HG02571 (cell line): Measurements from ENCODE around the gene TSNAXIP1.
"Not testable (repeated sequence)": the region's sequence is repeated elsewhere in the genome, so short reads cannot be mapped to it uniquely, and the experiment has no call there.

Experiments
- ATAC-seq: cut with Tn5 transposase; IDR thresholded peaks from one replicate; pipeline ENCODE4 v1.9.1; 2021; ENCODE audit warnings: mild to moderate bottlenecking, moderate library complexity; ENCODE audit not compliant: unreplicated experiment

The TSNAXIP1 gene

DNA sequence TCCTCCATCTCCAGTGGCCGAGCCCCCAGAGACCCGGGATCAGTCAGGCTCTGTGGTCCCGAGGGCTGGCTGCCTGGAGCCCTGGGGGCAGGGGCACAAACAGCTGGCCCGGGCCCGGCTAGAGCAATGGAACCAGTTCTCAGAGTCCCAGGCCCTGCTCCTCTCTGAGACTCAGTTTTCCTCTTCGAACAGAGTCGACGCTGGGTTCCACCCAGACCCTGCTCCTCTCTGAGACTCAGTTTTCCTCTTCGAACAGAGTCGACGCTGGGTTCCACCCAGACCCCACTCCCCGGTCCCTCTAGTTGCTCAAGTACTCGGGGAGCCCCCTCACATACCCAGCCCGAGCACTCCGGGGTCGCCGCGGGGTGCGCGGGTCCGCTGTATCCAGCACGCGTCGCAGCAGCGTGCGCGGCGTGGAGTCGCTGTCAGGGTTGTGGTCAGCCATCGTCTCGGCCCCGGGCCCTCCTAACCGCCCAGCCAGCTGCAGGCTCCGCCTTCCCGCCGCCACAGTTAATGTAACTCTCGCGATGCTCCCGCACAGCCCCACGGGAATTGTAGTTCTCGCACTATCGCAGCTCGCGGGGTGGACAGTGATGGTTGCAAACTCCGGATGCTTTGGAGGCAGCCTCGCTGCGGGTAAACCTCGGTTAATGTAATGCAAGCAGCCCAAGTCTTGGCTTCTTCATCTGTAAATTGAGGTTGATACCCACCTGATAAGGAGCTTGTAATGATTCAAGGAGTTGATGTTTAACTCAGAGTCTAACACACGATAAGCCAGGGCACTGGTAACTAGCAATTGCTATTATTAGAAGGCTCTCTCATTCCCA, 26.9 kb downstream of the TSNAXIP1 start:
- peak; percentile 94 for ATAC-seq

DNA sequence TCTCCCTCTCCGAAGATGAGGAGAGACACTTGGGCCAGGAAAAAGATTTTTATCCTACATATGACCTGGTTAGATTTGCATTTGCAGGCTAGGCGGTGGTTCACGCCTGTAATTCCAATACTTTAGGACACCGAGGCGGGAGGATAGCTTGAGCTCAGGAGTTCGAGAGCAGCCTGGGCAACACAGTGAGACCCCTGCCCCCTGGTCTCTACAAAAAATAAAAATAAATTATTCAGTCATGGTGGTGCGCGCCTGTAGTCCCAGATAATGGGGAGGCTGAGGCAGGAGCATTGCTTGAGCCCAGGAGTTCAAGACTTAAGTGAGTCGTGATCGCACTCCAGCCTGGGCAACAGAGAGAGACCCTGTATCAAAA, 27.5 kb downstream of the TSNAXIP1 start:
- no peak for ATAC-seq

DNA sequence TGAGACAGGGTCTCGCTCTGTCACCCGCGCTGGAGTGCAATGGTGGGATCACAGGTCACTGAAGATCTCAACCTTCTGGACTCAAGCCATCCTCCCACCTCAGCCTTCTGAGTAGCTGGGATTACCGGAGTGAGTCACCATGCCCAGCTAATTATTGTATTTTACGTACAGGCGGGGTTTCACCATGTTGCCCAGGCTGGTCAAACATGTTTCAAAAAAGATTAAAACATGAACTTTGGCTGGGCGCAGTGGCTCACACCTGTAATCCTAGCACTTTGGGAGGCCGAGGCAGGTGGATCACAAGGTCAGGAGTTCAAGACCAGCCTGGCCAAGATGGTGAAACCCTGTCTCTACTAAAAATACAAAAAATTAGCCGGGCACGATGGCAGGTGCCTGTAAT, 30.5 kb downstream of the TSNAXIP1 start:
- not testable (repeated sequence) for ATAC-seq

DNA sequence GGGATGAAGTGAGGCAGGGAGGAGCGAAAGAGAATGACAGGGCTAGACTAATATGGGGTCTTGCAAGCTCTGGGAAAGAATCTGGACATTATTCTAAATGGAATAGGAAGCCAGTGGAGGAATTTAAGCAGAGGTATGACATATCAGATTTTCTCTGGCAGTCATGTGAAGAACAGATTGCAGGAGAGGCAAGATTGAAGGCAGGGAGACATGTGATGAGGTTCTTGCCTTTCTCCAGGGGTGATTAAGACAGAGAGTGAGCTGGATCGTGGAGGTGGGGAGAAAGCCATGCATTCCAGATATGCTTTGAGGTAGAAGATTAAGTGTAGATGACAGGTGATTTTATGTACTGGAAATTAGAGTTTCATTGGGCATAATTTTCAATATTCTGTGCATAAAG, 31.1 kb downstream of the TSNAXIP1 start:
- no peak for ATAC-seq

DNA sequence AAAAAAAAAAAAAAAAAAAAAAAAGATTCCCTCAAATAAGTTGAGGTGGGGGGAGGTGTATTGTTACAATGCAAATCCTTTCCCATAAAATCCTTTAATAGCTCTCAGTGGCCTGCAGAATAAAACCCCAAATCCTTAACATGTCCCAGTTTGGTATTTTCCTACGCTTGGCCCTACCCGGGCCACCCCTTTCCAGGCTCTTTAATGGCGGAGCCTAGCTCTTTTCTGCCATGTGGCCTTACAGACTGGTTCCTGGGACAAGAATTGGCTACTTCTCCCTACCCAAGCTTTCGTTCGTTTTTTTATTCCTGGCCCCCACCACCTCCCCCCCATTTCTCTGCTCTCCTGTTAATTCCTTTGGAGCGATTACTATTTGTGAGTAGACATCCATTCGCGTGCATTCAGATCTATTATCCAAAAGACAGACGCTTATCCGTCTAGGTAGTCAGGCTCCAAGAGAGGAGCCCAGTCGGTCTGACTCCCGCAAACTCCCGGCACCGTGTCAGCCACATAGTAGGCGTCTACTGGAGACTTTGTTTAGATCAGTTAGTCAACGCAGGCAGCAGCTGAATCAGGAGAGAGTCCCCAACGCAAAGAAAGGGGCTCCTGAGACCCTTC, 34.6 kb downstream of the TSNAXIP1 start:
- ATAC-seq: no peak

DNA sequence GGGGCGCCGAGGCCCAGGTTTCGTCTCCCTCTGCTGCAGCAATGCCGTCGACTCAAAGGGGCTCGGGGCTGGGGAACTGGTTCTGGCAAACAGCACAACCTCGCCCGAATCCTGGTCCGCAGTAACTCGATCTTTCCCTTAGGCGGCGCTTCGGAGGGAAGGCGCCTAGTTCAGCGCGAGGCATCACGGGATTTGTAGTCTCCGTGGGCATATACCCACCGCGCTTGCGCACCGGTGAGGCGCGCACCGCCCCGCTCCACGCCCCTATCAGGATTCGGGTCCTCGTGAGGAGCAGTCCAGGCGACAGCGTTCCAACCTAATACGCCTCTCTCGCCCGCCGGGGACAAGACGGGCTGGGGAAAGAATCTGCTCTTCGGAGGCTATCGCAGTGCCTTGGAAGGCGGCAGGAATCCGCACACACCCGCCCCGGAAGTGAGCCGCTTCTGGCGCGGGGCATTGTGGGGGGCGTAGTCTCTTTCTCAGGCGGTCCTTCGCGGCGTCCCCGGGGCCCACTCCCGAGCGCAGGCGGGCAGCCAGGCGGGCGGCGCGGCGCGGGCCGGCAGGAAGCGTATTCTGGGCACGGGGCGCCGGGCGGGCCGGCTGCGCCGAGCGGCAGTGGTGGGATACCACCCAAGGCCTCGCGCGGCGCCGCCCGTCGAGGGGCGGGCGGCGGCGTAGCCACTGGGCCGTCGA, 35.3 kb downstream of the TSNAXIP1 start, which contains the start of gene THAP11:
TSS of gene THAP11 (plus strand) at position 505 of the 693 bp plus-strand sequence. CDS start 235 bp downstream, outside the sequence.
- peak; percentile 46 for ATAC-seq

DNA sequence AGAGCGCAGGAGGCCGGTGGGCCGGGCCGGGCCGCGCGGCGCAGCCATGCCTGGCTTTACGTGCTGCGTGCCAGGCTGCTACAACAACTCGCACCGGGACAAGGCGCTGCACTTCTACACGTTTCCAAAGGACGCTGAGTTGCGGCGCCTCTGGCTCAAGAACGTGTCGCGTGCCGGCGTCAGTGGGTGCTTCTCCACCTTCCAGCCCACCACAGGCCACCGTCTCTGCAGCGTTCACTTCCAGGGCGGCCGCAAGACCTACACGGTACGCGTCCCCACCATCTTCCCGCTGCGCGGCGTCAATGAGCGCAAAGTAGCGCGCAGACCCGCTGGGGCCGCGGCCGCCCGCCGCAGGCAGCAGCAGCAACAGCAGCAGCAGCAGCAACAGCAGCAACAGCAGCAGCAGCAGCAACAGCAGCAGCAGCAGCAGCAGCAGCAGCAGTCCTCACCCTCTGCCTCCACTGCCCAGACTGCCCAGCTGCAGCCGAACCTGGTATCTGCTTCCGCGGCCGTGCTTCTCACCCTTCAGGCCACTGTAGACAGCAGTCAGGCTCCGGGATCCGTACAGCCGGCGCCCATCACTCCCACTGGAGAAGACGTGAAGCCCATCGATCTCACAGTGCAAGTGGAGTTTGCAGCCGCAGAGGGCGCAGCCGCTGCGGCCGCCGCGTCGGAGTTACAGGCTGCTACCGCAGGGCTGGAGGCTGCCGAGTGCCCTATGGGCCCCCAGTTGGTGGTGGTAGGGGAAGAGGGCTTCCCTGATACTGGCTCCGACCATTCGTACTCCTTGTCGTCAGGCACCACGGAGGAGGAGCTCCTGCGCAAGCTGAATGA, 36.0 kb downstream of the TSNAXIP1 start:
- ATAC-seq: peak; percentile 13

DNA sequence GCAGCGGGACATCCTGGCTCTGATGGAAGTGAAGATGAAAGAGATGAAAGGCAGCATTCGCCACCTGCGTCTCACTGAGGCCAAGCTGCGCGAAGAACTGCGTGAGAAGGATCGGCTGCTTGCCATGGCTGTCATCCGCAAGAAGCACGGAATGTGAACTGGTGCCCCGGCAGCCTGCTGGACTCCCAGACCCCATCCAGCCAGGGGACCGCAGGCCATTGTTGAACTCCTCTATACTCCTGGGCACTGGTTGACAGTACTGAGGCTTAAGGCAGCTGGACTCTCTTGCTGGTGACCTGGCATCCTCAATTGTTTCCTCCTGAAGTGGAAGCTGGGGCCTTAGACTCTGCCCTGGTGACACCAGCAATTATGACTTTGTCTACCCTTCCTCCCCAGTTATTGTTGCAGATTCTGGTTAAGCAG, 36.7 kb downstream of the TSNAXIP1 start:
- ATAC-seq: no peak

DNA sequence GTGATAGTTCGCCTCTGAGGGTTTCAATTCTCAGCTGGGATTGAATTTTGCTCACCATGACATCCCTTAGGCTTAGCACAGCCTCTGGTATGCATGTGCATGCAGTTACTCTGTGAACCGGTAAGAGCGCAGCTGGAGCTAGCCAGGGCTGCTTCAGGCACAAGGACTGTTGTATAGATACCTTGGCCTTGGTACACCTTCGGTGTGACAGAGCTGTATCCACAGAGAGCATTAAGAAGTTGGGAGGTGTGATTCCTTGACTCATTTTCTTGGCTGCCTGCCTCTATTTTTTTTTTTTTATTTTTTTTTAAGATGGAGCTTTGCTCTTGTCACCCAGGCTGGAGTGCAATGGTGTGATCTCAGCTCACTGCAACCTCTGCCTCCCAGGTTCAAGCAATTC, 37.8 kb downstream of the TSNAXIP1 start:
- ATAC-seq: no peak

DNA sequence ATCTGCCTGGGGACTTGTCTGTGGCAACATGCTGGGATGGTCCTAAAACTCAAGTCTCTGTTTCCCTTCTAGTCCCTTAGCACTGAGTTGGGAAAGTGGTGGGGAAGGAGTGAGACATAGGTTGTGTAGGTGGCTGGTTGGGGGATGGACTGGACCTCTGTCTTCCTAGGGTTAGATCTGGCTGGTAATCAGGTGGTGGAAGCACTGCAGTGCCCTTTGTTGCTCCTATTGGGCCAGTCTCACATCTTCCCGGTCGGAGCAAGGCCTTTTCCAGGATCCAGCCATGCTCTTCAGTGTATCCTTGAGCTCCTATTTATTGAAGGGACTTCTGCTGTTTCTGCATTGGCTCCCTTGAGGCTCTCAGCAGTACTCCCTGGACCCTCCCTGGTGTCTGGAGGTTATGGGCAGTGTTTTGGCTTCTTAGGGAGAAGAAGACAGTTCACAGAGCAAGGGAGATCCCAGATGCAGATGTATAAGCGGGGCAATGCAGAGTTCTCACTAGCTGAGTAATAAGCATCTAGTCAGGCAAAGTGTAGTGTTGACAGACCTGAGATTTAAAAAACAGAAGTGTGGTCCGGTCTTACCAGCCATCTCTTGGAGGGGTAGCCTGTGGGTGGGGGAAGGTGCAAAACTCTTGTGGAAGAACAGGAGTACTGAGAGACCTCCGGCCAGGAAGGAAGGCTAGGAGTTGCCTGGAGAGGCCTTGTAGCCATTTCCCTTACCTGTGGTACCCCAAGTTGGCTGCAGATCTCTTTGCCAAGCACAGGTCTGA, 38.8 kb downstream of the TSNAXIP1 start:
- ATAC-seq: no peak

DNA sequence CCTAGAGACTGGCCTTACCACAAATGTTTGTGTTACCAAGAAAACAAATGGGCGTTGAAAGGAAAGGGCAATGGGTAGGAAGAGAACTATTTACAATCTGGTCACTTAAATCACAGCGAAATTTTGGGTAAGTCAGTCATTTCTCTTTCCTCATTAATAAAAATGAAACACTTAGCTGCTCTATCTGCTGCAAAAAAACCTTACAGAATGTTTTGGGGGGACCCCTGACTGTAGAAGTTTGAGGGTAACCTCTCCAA, 39.3 kb downstream of the TSNAXIP1 start:
- ATAC-seq: no peak

DNA sequence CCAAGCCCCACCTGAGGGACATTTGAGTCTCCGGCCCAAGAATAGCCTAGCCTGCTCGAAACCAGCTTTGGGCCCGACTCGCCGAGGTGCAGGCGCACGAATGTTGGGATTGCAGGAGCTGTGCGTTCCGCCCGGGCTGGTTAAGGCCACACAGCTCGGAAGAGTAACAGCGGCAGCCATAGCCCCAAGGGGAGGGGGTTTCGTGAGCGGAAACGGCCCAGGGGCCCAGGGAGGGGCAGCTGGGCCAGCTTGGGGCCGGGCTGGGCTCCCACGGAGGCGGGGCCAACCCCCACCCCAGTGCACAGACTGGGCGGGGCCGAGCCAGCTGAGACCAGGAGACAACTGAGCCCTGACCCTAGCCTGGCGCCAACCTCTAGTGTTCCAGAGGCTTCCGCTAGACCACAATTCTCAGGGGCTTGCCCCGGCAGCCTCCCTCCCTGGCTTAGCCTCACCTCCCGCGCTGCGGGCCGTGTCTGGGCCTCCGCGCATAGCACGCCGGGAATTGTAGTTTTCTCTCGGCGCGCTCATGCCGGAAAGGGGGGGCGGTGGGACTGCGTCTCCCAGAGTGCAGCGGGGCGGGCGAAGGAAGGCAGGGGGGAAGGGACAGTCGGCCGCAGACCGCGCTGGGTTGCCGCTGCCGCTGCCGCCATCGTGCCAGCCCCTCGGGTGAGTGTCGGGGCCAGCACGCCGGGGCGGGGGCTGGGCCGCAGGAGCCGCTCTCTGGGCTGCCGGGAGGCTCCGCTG, 39.8 kb downstream of the TSNAXIP1 start, which contains the start of gene NUTF2:
TSS of gene NUTF2 (plus strand) at position 614 of the 744 bp plus-strand sequence. CDS start 18,198 bp downstream, outside the sequence.
- ATAC-seq: peak; percentile 54

DNA sequence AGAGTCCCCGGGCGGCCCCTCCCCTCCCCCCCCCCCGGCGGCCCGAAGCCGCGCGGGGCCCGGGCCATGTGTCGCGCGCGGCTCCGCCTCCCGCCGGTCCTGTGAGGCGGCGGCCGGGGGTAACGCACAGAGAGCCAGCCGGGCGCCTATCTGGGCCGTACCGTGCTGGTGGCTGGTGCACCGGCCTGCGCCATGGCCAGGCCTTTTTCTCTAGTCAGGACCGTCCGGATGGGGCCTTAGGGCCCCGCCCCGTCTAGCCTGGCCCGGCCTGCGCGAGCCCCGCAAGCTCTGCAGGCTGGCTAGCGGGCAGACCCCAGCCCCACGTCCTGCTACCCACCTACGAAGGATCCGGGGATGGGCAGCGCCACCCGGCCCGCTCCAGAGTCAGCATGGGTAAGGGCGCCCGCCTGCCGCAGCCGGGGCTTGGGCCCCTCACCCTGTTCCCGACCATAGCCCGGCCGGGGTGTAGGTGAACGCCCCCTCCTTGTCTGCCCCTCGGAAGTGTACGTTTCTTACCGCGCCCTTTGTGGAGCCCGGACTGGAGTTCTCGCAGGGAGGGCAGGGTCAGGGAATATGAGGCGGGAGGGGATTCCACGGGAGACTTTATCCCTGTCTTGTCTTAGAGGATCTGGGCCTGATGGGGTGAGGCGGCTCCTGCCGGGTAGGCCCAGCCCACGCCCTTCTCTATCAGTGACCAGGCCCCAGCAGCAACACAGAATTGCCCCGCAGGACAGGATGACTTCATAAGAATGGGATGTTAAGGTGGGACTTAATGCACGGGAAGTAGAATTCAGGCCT, 40.6 kb downstream of the TSNAXIP1 start, which contains the start of gene CENPT:
TSS of gene CENPT (minus strand) at position 630 of the 798 bp plus-strand sequence. CDS start 13,834 bp downstream, outside the sequence.
- peak; percentile 29 for ATAC-seq

DNA sequence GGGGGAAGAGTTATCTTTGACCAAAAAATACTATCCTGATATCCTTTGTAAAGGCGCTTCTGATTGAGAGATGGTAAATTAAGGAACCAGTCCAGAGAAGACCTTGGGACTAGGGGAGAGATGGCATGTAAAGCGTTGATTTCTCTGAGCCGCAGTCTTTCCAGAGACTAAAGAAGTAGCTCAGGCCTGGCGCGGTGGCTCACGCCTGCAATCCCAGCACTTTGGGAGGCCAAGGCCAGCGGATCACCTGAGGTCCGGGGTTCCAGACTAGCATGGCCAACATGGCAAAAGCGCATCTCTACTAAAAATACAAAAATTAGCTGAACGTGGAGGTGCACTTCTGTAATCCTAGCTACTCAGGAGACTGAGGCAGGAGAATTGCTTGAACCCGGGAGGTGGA, 41.4 kb downstream of the TSNAXIP1 start:
- ATAC-seq: no peak

DNA sequence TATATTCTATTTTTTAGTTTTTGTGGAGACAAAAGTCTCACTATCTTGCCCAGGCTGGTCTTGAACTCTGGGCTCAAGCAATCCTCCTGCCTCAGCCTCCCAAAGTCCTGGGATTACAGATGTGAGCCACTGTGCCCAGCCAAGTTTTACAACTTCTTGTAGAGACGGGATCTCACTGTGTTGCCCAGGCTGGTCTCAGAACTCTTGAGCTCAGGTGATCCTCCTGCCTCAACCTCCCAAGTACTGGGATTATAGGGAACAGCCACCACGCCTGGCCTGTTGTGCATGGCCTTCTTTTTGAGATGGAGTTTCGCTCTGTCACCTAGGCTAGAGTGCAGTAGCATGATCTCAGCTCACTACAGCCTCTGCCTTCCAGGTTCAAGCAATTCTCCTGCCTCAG, 47.0 kb downstream of the TSNAXIP1 start:
- no peak for ATAC-seq

DNA sequence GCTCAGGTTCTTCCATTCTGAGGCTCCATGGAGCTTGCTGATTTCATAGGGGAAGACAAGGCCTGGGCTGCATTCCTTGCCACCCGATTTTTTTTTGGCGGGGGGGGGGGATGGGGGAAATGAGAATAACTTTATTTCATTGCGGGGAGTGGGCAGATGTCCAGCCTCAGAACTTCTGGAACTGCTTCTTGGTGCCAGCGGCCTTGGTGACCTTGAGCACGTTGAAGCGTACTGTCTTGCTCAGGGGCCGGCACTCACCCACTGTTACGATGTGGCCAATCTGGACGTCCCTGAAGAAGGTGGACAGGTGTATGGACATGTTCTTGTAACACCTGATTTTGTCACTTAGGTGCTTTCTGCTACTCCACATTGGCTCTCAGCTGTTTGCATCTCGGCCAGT, 49.1 kb downstream of the TSNAXIP1 start:
- no peak for ATAC-seq

DNA sequence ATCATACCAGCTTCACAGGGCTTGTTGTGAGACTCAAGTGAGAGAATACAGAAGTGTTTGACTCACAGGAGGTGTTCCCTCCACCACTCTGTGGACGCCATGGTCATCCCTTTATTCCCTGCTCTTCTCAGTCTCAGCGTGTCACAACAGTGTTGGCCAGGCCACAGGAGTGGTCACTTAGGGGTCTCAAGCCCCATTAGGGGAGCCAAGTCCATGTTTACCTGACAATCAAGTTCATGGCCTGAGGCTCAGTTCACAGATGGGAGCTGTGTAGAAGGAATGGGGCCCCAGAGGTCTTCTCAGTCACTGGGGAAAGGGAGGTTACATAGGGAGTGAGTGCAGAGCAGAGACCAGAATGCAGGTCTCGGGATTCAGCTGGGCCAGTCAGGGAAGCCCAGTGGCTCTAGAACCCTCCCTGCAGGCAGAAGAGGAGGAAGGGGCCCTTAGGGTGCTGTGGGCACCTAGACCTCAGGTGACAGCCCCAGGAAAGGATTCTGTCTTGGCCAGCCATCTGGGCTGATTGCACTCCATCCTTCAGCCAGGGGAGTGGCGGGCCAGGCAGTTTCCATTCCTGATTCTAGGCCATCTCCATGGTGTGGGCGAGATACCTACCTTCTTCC, 50.3 kb downstream of the TSNAXIP1 start:
- ATAC-seq: no peak

DNA sequence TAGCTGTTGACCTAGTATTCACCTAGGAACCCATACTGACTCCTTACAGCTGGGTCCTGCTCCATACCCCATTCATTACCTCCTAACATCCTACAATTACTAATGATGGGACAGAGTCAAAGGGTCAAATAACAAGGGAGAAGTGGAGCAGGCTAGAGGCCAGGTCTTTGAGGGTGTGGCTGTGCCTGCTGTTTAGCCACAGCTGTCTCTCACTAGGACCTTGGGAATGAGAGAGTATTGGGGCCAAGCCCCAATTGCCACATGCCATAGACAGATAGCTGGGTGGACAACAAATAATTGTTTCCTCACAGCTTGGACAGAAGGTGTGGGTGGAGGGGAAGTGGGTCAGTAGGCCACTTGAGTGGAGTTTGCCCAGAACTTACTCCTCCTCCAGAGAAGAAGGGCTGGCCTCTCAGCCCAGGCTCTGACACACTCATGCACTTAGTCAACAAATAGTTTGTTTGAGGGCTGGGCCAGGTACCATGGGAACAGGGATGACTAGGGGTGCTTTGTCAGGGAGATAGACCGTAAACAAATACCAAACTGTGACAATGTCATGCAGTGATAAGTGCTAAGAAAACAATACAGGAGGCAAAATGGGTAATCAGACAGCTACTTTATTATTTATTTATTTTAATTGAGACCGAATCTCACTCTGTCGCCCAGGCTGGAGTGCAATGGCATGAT, 51.0 kb downstream of the TSNAXIP1 start:
- ATAC-seq: no peak
